Hematopoietic multipotent progenitor cell treated with erythropoietin and hydrocortisone succinate and interleukin-3 and kit ligand, for 17 days (in vitro differentiated cells): ENCODE results near the gene LYSMD4.

Source experiments
- DNase-seq: peaks from one replicate; pipeline ENCODE4 v3.0.0-alpha.2; 2015; ENCODE audit warnings: low spot score

Gene LYSMD4

DNA sequence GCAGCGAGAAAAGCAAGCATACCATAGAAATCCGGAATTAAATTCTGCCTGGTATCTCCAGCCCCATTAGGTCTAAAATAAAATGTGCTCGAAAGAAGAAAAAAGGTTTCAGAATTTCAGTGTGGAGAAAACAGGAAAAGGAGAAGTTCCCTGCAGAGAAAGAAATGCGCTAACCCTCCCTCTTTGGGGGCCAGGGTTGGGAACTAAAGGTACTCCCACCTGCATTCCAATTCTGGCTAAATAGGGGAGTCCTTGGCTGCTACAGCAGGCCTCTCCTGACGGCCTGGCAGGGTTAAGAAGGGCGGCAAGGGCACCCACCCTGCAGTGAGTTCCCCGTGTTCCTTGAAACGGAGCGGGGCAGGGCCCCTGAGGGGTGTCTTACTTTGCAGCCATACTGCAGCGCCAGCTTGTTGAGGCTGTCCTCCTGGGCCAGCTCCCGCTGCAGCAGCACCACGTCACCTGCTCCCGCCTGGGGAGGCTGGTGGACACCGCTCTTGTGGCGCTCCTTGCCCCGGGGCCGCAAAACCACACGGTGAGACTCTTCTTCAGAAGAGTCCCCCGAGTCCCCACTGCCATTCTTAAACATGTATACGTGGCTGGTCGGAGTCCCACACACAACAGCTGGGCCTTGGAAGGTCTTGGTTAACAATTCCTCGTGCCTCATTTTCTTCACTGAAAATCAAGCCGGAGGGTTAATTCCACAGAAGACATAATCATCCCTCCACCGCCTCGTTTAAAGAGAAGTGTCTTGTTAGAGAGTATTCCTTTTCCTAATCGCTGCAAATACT, 1.7 kb downstream of the LYSMD4 start:
- no peak for DNase-seq

DNA sequence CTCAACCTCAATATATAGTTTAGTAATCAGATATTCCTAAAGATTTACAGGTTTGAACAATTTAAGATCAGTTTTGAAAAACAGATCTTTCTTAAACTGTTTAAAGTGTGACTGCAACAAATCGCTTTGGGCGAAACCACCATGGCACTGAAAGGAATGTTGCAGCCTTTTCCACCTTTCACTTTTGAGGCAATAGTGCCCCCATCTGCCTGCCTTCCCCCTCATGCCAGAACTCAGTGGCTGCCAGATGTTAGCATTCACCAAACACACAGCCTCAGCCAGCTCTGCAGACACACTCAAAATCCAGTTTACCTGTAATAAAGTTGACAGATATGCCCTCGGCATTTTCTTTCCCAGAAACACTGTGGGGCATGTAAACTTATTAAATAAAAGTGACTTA, 3.3 kb downstream of the LYSMD4 start:
- peak; percentile 18 for DNase-seq

DNA sequence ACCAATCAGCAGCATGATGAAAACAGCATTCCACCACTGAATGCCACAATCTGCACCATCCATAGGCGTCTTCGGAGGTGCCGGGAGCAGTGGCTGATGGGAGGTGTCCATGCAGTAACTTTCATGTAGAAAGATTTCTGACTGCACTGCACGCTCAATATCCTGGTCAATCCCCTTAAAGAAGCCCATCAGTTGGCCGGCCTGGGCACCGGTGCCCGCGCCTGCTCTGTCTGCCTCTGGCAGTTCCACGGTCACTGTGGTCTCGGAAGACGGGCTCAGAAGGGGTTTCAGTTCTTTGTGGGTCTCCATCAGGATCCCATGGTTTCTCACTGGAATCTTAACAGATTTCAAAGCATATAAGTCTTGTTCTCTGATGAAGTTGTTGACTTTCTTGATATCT, 3.9 kb downstream of the LYSMD4 start:
- no peak for DNase-seq

DNA sequence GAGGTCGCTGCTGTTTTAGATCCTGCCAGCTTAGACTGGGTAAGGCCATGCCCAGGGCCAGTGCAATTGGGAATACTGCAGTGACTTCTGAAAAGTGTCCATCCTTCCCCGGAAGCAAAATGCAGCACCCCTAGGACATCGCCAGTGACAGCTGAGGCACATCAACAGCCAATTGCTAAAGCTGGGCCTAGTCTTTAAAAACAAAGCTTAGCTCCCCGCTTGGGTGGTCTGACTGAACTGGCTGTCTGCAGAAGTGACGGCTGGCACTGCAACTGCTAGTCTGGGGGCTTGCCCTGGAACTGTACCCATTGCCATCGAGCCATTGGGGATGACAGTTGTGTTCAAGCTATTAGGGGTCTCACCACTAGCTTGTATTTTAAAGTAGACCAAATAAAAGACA, 4.3 kb downstream of the LYSMD4 start:
- DNase-seq, result no peak

DNA sequence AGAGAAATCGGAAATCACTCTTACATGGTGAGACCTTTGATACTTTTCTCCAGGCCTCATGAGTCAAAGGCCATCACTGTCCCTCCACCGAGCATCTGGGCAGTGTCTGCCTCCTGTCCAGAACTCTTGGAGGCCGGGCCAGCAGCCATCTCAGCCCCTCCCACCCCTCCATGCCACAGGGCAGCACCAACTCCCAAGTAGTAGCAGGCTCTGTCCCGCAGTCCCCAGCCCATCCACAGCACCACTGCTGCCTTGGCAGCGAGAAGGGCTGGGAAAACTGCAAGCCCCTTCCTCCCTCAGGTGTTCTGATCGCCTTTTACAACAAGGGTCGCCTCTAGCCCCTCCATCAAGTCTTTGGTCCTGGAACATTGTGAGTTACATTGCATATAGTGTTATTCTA, 5.5 kb downstream of the LYSMD4 start:
- no peak for DNase-seq

DNA sequence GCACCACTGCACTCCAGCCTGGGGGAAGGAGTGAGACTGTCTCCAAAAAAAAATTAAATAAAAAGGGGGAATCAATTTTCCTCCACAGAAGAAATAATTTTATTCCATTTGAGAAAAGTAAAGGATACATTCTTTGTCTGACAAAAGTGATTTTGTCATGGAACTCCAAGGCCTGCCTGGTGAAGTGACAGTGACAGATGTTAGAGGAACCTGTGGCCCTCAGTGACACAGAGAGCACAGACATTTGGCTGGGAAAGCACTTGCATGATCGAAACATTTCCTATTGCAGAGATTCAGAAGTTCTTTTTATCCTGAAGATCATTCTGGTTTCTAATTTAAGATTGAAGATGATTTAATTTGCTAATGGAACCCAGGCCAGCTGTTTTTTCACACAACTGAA, 5.9 kb downstream of the LYSMD4 start:
- no peak for DNase-seq

DNA sequence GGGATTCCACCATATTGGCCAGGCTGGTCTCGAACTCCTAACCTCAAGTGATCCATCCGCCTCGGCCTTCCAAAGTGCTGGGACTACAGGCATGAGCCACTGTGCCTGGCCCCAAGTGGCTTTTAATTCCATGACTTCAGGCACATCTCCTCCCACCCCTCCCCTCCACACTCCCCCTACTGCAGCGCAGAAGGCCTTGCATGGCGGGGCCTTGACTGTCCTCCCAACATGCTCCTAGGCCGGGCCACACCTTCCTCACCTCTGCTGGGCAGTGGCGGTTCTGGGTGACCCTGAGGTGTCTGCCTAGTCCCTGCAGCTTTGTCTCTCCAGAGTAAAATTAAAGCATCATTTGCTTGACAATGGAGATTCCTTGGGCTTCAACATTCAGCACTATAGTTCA, 6.9 kb downstream of the LYSMD4 start:
- no peak for DNase-seq

DNA sequence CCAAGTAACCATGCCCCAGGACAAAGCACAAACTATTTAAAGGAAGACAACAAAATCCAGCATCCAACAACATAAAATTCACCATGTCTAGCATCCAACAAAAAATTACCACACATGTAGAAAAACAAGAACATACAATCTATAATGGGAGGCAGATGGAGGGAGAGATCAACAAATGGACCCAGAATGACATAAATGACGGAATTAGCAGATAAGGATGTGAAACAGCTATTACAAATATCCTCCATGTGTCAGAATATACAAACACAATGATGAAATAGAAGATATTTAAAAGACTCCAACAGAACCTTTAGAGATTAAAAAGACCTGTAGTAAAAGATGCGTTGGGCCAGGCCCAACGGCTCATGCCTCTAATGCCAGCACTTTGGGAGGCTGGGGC, 10.8 kb downstream of the LYSMD4 start:
- DNase-seq, result no peak

DNA sequence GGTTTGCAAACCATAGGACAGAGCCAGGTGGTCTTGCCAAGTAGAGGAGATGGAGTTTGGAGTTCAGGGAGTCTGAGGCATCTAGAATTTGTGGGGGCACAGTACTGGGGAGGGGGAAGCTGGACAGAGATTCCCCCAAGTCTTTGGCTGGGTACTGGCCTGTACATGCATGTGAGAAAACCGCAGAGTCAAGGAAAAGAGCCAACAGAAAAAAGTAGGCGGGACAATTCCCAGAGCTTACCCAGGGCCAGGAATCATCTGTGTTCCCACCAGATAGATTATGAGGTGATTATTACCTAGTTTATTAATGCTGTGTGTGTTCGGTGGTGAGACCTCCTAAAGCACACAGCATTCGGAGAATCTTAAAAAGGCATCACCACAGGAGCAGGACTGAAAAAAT, 11.3 kb downstream of the LYSMD4 start:
- DNase-seq, result no peak

DNA sequence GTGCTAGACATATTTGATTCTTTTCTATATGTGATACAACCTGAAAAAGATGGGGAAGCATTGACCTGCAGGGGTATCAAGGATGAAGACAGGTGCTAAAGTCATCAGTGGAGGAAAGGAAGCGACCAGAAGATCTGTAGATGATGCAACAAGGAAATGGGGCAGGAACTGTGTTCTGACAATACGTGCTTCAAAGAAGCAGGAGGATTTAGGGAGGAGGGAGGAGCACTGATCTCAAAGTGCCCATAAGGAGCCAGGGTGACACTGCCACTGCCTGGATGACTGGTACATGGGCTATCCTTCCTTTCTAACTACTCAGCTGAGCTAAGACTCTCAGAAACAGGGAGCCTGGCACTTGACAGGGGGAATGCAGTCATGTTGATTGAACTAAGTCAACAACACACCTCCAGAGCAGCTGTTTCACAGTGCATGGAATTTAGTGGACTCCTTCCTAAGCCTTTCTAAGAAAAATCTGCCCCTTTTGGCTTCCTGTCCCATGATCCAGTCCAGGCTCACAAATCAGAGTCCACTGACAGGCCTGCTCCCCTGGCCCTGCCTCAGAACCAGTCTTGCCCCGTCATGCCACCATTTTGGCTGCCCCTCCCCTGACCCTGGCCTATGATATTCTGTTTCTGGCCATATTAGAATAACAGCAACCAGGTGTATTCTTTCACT, 12.0 kb downstream of the LYSMD4 start:
- DNase-seq, result no peak

DNA sequence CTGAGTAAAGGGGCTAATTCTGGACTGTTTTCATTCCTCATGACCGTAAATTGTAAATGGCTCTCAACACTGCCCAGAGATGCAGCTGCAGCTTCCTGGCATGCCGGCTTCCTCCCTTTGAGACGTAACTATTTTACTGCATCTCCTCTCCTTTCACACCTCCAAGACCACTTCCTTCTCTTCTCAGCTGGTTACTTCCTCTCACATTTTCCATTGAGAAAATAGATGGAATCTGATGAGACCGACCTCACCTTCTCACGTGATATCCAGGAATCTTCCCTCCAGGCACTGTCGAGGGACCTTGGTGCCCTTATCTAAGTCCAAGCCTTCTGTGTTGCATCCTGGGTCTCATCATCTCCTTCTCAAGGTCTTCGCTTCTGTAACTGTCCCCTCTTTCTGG, 12.7 kb downstream of the LYSMD4 start:
- DNase-seq, result no peak

DNA sequence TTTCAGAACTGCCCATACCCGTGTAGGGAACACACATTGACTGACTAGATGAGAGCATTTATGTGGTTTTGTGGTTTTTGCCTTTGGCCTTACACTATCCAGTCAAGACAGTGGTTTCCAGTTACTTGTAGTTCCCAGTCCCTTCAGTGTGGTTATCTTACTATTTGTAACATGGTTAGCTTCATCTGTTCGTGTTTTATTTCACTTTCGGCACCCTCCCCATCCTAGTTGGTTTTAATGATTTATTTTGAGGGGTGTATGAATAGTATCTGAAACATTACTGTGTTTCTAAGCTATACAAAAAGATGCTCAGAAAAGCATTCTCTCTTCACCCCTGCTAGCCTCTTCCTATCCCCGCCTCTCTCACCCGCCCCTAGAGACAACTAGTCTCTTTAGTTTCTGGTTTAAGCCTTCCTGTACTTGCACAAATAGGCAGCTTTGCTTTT, 14.1 kb downstream of the LYSMD4 start:
- DNase-seq, result no peak

DNA sequence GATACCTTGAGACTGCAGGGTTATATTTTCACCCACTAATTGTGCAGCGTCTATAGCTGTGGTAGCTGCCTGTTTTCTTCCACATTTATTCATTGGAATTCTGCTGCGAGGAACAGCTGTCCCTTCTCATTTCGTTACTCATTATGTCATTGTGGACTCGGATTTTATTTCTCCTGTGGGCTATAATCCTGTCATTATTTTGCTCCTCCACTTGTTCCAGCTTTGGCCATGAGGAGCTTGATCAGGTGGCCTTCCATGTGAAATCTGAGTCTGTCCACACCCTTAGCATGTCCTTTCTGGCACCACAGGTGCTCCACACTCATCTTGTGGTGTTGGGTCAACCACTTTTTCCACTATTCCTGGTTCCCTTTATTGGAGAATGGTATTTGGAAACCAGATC, 14.8 kb downstream of the LYSMD4 start:
- no peak for DNase-seq

DNA sequence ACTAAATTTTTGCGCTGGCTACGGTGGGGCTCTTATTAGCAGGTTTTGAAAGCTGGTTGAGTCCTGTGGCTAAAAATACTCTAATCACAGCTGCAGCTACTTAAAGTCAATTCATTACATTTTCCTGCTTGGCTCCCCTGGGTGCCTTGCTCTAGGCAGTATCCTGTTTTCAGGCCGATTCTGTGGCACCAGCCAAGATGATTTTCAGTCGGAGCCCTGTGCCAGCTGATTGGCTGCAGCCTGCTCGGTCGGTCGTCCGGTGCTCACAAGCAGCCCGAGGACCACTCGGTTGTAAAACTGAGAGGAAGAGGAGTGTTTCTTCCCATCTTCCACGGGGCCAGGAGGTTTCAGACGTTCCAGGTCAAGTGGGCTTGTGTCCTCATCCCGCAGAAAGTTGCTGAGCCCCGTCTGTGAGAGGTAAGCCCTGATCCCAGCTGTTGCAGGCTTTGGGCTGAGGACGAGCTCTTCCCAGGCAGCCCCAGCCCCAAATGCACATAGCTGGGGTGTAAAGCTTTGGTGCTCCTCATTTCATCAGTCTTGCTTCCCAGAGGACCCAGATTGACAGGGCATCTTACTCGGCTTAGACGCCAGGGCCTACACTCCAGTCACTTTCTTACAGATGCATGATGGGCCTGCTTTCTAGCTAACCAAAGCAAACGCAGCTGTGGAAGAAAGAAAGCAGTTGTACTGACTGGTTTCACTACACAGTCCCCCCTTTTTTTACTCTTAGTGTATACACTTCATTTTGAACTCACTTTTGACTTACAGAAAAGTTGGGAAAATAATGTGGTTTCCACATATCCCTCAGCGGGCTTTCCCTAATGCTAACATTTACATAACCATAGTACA, 15.9 kb downstream of the LYSMD4 start:
- DNase-seq, result no peak

DNA sequence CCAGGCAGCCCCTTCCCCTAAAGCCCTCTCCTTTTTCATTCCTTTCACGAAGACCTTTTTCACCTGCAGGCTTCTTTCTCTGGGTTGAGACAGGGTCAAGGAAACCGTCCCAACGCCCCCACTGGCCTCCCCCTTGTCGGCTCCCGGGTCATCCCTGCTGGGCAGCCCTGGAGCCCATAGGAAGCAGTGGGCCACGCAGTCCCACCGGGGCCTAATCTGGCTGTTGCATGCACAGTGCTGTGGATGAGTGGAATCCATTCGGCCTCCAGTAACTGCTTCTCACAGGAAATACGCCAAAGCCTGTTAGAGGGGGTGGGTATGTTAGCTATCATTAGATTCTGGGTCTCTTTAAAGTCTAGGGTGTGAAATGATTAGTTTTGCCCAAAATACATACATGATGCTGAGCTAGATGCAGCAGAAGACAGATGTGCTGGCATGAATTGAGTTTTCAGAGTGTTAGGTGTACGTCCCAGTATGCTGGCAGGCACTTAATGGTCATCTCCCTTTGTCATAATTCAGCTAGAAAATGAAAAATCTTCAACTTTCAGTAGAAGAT, 16.6 kb downstream of the LYSMD4 start:
- DNase-seq, result no peak

DNA sequence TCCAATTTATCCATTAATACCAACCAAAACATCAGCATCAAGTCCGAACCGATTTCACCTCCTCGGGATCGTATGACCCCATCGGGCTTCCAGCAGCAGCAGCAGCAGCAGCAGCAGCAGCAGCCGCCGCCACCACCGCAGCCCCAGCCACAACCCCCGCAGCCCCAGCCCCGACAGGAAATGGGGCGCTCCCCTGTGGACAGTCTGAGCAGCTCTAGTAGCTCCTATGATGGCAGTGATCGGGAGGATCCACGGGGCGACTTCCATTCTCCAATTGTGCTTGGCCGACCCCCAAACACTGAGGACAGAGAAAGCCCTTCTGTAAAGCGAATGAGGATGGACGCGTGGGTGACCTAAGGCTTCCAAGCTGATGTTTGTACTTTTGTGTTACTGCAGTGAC, 20.8 kb downstream of the LYSMD4 start:
- DNase-seq, result no peak

DNA sequence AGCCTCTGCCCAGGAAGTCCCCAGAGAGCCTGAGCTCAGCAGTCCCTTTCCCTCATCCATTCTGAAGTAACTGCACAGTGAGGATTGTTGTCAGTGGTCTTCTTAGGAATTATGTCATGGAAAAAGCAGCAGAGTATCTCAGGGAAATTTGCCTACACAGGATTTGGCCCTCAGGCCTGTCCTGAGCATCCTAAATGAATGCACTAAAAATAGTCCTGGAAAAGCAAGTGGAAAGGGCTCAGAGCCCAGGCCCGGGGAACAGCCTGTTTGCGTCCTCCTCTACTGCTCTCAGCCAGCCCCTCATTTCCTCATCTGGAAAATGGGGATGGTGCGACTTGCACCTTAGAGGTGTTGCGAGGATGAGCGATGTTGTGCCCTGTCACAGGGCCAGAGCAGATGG, 21.6 kb downstream of the LYSMD4 start:
- no peak for DNase-seq

DNA sequence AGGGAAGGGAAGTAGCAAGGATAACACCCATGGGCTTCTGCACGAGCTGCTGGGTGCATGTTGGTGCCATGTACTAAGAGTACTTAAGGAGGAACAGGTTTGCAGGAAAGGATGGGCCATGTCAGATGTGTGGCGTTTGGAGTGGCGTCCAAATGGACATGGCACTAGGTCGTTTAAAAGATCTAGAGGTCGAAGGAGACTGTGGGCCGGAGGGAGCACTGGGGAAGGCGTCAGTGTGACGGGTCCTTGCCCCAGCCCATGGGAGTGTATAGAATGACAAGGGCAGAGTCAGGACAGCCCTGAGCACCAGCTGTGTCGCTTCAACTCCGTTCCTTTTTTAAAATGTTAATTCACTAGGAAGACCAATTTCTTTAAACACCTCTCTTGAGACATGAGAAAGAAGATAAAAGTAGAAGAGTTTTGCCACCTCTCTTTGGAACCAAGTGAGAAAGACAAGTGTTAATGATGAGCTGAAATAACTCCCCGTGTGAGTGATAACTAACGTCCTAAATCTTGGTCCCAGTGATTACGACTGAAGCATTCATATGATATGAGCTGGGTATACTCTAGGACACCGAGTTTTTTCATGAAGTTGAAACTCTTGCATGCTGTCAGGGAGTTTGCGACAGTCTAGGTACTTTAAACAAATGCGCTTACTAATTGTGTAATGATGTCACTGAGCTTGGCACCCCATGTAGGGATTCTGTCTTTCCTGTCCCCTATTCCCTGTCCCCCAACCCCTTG, 23.8 kb downstream of the LYSMD4 start:
- no peak for DNase-seq

DNA sequence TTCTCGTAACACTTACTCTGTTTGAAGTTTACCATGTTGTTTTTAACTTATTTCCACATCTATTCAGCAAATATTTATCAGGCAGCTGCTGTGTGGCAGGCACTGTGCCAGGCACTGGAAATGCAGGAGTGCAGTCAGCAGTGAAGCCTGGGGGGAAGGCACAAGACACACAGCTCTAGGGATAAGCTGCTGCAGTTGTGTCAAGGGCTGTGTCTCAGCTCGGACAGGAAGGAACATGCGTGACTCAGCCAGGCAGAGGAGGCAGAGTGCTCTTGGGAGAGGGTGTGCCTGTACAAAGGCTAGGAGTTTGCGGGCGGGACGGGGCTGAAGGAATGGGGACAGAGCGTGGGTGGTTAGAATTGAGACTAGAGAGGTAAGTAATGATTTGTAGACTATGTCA, 24.7 kb downstream of the LYSMD4 start:
- DNase-seq, result peak; percentile 58

DNA sequence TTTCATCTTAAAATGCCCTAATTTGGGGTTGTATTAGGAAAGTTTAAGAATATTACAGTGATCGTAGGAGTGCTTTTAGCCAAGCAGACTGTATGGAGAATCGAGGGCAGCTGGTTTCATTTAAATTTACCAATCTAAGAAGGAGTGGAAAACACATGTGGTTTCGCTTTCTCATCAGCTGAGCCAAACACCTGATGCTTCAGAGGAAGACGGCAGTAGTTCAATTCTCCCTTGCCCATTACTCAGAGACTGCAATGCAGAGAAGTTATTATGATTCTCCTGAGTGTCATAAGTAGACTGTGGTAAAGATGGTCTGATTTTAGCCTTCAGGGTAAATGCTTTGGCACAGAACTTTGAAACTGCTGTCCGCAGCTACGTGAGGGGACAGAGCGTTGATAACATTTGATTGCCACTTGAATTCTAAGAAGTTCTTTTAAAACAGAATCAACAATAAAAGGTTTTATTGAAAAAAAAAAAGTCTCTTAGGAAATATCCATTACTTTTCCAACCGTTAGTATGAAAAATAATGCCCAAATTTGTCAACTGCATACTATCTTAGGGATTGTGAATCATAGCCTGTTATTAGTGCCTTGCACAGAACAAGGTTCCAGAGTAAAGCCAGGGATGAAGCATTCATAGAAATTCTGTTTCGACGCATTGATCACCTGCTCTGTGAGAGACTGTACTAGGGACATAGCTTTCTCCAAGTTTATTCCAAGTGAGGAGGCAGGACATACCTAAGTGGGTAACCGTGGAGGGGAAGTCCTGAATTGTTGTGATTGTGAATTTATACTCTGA, 25.6 kb downstream of the LYSMD4 start:
- DNase-seq, result no peak
